Amniotic epithelial cell (primary cell): ENCODE measurements around the gene NCOA7.
A peak's percentile ranks its signal among the peaks of the same experiment; 100 is the strongest.
"Not testable (repeated sequence)": the region's sequence is repeated elsewhere in the genome, so short reads cannot be mapped to it uniquely, and the experiment has no call there.

ENCODE experiments used
- DNase-seq: peaks from one replicate; pipeline ENCODE4 v3.0.0-alpha.2; 2010; ENCODE audit warnings: low read depth

NCOA7 gene

DNA sequence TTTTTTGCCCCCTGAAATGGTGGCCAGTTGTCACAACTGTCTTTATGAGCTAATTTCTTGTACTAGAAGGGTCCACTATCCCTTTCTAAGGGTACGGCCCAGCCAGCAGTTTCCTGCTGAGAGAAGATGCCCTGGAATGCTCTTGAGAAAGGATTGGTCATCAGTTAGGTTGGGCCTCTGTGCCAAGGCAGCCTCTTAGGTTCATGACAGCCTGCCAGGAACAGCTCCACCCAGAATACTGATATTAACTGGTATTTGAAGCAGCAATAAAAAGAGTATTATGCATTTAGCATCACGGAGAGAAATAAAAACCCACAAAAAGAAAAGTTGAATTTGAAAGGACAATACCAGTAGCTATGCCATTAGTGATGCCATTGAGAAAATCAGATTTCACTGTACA is 156.9 kb downstream of the NCOA7 start:
- peak; percentile 59 for DNase-seq

- peak; percentile 6 for DNase-seq
Observed at GRCh38 chr6:125948455-125948854, 157.7 kb downstream of the NCOA7 start.

- no peak for DNase-seq
Observed at GRCh38 chr6:125949069-125949468, 158.3 kb downstream of the NCOA7 start.

DNA sequence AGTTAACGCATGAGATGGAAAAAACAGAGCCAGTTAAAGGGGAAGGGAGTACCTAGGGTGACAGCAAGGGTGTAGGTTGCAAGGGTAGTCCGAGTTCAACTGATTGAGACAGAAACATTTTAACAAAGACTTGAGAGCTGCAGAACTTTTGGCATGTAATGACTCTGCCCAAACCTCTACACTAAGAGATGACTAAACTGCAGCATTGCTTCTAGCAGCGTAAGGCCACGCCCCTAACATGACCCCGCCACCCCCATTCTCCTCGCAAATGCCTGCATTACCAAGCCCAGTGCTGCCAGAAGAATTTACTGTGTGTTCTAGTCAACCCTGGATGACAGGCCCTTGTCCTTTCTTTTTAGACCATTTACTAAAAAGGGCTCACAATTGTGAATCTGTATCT is 159.5 kb downstream of the NCOA7 start:
- DNase-seq = peak; percentile 75

DNA sequence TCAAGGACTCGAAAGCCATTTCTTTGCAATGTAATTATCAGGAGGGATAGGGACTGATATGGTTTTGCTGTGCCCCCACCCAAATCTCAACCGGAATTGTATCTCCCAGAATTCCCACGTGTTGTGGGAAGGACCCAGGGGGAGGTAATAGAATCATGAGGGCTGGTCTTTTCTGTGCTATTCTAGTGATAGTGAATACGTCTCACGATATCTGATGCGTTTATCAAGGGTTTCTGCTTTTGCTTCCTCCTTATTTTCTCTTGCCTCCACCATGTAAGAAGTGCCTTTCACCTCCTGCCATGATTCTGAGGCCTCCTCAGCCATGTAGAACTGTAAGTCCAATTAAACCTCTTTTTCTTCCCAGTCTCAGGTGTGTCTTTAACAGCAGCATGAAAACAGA is 160.0 kb downstream of the NCOA7 start:
- DNase-seq = not testable (repeated sequence)

GRCh38 chr6:125951323-125951722 is 160.6 kb downstream of the NCOA7 start:
- no peak for DNase-seq

DNA sequence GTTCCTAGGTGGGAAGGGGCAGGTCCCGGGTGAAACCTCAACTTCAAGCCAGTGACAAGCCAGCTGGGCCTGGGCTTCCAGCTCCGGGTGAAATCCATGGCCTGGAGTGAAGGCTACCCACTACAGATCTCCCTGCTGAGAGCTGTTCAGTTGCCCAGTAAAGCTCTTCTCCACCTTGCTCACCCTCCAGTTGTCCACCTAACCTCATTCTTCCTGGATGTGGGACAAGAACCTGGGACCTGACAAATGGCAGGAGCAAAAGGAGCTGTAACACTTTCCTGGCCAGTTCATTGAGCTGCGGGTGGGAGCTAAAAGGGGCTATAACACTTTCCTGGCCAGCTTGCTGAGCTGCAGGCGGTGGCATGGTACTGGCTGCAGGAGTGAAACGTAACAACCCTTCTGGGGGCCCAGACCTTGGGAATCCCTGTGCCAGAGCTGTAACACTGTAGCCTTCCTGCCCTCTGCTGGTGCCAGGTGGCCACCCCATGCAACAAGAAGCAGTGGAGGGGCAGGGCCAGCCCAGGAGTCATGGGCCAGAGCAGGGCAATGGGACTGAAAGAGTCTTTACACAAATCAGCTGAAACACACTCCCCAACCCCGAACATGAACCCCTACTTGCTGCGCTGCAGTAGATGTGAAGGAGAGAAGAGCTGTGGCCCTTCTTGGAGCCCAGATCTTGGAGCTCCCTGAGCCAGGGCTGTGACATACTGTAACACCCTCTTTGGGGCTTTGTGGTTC is 162.2 kb downstream of the NCOA7 start:
- no peak for DNase-seq

DNA sequence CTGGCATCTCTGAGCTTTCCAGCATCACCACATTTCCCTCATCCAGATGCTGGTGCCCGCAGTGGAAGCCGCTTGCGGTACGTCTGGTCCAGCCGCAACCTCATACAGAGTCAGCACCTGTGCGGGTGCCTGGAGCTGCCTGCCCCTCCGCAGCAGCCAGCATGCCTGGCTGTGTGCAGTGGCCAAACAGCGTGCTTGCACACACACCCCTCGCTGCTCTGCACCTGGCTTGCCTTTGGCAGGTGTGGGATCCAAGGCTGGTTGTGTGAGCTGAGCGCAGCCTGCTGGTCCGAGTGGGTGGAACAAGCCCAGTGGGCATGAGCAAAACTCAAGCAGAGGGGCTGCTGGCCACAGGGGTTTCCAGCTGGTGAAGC is 162.7 kb downstream of the NCOA7 start:
- DNase-seq = no peak

DNA sequence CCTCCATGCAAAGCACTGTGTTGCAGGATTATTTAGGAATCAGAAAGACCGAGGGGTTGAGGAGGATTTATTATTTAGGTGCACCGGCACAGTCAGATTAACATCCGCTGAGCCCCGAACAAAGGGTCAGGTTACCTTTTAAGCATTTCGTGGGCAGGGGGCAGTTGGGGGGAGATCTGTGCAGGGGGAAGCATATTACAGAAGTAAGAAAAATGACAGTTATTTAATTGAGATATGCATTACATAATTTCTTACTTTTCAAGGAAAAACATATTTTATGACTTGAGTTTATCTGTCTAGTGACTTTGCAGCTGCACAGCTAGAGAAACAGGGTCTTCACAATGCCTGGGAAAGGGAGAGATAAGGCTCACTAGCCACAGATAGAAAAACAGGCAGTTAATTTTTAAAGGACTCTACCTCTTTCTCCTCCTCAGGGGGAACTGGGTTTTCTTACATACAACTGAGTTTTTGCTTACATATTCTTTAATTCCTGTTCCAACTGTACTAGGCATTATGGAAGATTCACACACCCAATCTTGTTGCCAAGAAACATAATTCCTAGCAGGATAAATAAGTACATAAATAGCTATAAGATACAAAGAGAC is 164.1 kb downstream of the NCOA7 start:
- no peak for DNase-seq

DNA sequence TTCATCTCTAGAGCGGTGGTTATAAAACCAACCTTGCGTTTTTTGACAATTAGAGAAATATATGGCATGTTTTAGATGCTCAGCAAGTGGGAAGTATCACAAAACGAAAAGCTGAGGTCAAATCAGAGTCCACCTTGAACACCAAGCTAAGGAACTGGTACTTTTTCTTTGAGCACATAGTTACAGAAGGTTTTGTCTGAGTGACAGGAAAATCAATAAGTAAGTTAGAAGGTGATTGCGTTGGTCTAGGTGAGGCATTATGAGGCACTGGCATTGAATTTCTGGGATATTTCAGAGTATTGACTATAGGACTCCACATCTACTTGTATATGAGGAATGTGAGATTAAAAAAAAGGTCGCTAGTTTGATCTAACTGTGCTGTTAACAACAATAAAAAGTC is 165.2 kb downstream of the NCOA7 start:
- no peak for DNase-seq

- DNase-seq = peak; percentile 94
Observed at GRCh38 chr6:125956506-125957390, 166.0 kb downstream of the NCOA7 start, which contains the start of gene HINT3. Gene HINT3, plus strand, starts transcription at chr6:125956770. Its CDS starts 208 bp downstream, at chr6:125956978.

DNA sequence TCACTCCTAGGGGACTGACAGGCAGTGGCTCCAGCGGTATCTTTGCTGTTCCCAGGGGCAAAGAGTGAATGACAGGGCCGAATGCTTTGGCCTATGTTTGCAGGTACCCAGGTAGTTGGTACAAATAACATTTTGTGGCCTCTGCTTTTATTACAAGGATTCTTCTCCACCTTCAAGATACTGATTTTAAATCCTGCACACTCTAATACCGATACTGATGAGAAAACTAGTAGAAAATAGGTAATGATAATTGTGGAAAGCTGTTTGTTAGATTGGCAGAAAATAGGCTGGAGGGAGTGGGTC is 166.6 kb downstream of the NCOA7 start:
- no peak for DNase-seq

GRCh38 chr6:125957845-125958244 is 167.1 kb downstream of the NCOA7 start:
- DNase-seq = peak; percentile 82

- DNase-seq = no peak
Observed at GRCh38 chr6:125959041-125959440, 168.3 kb downstream of the NCOA7 start.

DNA sequence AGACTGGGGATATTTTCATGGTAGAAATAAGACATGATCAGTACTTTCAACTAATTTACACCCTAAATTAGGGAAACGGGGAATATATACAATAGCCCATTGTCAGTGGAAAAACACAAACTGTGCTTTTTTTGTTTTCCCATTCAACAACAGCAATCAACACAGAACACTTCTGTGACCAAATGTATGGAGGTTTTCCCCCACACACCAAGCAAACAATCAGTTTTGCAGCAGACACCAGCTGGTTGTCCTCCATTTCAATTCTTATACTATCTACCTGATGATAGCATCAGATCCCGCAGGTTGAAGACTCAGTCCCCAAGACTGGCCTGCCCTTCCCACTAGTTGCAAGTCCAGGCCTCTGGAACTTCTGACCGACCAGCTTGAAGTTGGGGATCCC is 170.4 kb downstream of the NCOA7 start:
- DNase-seq = no peak

DNA sequence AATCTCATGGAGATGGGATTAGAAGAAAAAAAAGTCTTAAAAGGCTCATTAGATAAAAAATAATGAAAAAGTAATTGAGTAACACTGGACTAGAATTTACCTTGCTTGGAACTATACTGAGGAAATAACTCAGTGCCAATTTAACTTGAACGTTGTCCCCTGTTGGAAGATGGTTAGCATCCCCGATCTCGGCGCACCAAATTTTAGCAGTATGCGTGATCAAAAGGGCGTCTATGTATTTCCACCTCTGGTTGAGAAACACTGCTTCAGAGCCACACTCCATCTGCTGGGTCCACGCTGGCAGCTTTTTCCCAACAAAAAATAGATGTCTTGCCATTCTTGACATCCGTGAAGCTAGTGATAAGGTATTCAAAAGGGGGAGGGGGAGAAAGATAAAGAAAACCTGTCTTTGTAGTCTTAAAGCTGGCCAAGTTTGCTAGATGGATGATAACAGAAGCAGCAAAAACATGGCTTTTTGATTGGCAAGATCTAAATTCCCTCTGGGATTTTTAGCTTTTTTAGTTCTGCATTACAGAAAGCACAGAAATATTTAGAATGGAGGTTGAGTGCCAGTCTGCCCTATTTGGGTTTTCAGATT is 172.2 kb downstream of the NCOA7 start:
- DNase-seq = no peak

- no peak for DNase-seq
Observed at GRCh38 chr6:125963817-125964216, 173.1 kb downstream of the NCOA7 start.

- no peak for DNase-seq
Observed at GRCh38 chr6:125966569-125966968, 175.8 kb downstream of the NCOA7 start.

DNA sequence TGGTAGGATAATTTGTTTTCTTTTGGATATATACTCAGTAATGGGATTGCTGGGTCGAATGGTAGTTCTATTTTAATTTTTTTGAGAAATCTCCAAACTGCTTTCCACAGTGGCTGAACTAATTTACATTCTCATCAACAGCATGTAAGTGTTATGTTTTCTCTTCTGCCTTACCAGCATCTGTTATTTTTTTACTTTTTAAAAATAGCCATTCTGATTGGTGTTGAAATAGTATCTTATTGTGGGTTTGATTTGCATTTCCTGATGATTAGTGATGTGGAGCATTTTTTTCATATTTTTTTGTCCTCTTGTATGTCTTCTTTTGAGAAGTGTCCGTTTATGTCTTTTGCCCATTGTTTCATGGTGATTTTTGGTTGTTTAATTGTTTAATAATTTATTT is 177.7 kb downstream of the NCOA7 start:
- DNase-seq = no peak

DNA sequence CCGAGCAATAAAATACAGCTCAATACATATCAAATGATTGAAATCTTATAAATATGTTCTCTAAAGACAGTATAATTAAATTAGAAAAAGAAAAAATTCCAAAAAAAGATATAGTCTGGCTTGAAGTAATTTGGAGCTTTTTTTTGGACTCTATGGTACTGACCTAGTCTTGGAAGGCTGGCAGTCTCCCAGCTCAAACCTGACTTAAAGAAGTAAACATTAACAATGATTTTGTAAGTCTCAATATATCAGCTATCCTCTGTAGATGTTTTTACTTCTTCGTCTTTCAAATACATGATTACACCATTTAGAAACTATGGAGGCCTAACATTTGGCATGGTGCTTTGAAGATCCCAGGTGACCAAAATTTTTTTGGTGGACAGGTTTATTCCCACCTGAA is 180.0 kb downstream of the NCOA7 start:
- no peak for DNase-seq

DNA sequence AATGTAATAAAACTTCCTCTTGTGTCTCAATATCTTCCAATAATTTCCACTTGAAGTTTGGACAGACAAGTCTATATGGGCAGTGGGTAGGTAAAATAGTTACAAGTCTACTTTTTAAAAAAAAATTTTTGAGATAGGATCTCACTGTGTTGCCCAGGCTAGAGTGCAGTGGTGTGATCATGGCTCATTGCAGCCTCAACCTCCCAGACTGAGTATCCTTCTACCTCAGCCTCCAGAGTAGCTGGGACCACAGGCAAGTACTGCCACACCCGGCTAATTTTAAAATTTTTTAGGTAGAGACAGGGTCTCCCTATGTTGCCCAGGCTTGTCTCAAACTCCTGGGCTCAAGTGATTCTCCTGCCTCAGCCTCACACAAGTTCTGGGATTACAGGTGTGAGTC is 181.7 kb downstream of the NCOA7 start:
- not testable (repeated sequence) for DNase-seq

DNA sequence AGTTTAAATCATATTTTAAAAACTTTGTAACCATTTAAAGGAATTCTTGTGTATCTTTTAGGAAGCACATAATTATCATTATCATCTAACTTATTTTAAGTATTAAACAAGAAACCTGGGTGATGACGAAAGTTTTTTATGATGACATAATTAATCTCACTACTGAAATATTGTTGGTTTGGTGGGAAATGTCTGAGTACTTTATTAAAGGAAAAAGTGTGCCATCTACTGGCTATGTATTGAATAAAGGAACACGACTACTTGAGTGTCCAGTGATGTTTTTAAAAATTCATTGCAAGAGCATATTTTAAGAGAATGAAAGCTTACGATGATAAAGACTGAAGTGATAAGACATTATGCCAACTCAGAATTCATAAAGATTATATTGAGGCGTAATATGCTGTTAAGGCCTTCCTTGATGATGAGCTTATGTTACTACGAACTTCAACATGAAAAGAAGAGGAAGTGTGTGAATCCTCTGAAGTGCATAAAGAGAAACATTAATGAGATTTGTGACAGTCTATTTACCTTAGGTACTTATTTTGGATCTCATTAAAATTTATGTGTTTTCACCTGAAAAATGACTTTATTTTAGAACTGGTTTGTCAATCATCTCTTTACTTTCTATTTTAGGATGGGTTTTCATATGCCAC is 183.6 kb downstream of the NCOA7 start:
- peak; percentile 73 for DNase-seq
